ENCODE results near the gene ZFAND3.
"Not testable (repeated sequence)": the region's sequence is repeated elsewhere in the genome, so short reads cannot be mapped to it uniquely, and the experiment has no call there.

Gene ZFAND3

GRCh38 chr6:37972994-37973757 lies 153.6 kb downstream of the ZFAND3 start:
- DNase-seq (ENCODE audit: low read depth, low spot score): no peak

- DNase-seq (ENCODE audit: low read depth, low spot score): no peak
Observed at GRCh38 chr6:37974381-37974780, 154.9 kb downstream of the ZFAND3 start.

GRCh38 chr6:37974943-37975342 lies 155.4 kb downstream of the ZFAND3 start:
- no peak for DNase-seq (ENCODE audit: low read depth, low spot score)

- DNase-seq (ENCODE audit: low read depth, low spot score): no peak
Observed at GRCh38 chr6:37977715-37978114, 158.2 kb downstream of the ZFAND3 start.

GRCh38 chr6:37979392-37980221 lies 160.1 kb downstream of the ZFAND3 start:
- no peak for DNase-seq (ENCODE audit: low read depth, low spot score)

- DNase-seq (ENCODE audit: low read depth, low spot score): no peak
Observed at GRCh38 chr6:37980222-37980595, 160.7 kb downstream of the ZFAND3 start.

- no peak for DNase-seq (ENCODE audit: low read depth, low spot score)
Observed at GRCh38 chr6:37981626-37982025, 162.1 kb downstream of the ZFAND3 start.

- no peak for DNase-seq (ENCODE audit: low read depth, low spot score)
Observed at GRCh38 chr6:37982317-37982716, 162.8 kb downstream of the ZFAND3 start.

- no peak for DNase-seq (ENCODE audit: low read depth, low spot score)
Observed at GRCh38 chr6:37983720-37984501, 164.4 kb downstream of the ZFAND3 start.

GRCh38 chr6:37984578-37984977 lies 165.1 kb downstream of the ZFAND3 start:
- no peak for DNase-seq (ENCODE audit: low read depth, low spot score)

GRCh38 chr6:37985355-37985754 lies 165.8 kb downstream of the ZFAND3 start:
- no peak for DNase-seq (ENCODE audit: low read depth, low spot score)

GRCh38 chr6:37987018-37987417 lies 167.5 kb downstream of the ZFAND3 start:
- DNase-seq (ENCODE audit: low read depth, low spot score): no peak

GRCh38 chr6:37987559-37987958 lies 168.0 kb downstream of the ZFAND3 start:
- DNase-seq (ENCODE audit: low read depth, low spot score): no peak

GRCh38 chr6:37988127-37988526 lies 168.6 kb downstream of the ZFAND3 start:
- DNase-seq (ENCODE audit: low read depth, low spot score): no peak

GRCh38 chr6:37988696-37989095 lies 169.2 kb downstream of the ZFAND3 start:
- DNase-seq (ENCODE audit: low read depth, low spot score): no peak

- no peak for DNase-seq (ENCODE audit: low read depth, low spot score)
Observed at GRCh38 chr6:37990762-37991525, 171.4 kb downstream of the ZFAND3 start.

- no peak for DNase-seq (ENCODE audit: low read depth, low spot score)
Observed at GRCh38 chr6:37992749-37993148, 173.2 kb downstream of the ZFAND3 start.

GRCh38 chr6:37993194-37993593 lies 173.7 kb downstream of the ZFAND3 start:
- DNase-seq (ENCODE audit: low read depth, low spot score): not testable (repeated sequence)

GRCh38 chr6:37993596-37993995 lies 174.1 kb downstream of the ZFAND3 start:
- DNase-seq (ENCODE audit: low read depth, low spot score): no peak

- no peak for DNase-seq (ENCODE audit: low read depth, low spot score)
Observed at GRCh38 chr6:37994223-37994622, 174.7 kb downstream of the ZFAND3 start.

- no peak for DNase-seq (ENCODE audit: low read depth, low spot score)
Observed at GRCh38 chr6:37998366-37998765, 178.8 kb downstream of the ZFAND3 start.

All from brain pericyte (primary cell).